OCI-LY7 (cell line): ENCODE measurements around the gene SPATS2L. TPM values are rescaled to one million over a fixed set of nuclear protein-coding genes. Genes with fewer than 3 reads are reported as not detected.

ENCODE experiments used
- BruUV-seq: library from RNA; stranded (reverse); fragments of 400-500 nt; replicated peaks from 2 replicates; lab custom pipeline; 2021; lab: Mats Ljungman, UMichigan
- CTCF ChIA-PET: fragments of 300-600 bp; sonication (Branson Sonifier 250); formaldehyde crosslinking; loops from one replicate; lab custom pipeline; 2022; ENCODE audit warnings: antibody characterized with exemption; ENCODE audit not compliant: unreplicated experiment; lab: Charles Lee
- POLR2A ChIA-PET: fragments of 300-600 bp; sonication (Branson Sonifier 250); formaldehyde crosslinking; loops from one replicate; lab custom pipeline; 2022; ENCODE audit warnings: antibody characterized with exemption; lab: Charles Lee
- DNase-seq: peaks from one replicate; pipeline ENCODE4 v3.0.0-alpha.2; 2015; ENCODE audit warnings: low spot score
- H2AFZ ChIP-seq: fragments of 200-600 bp; sonication (generic), shearing (Covaris generic); 2 replicates; pipeline ENCODE4 v1.6.1; 2014; ENCODE audit warnings: mild to moderate bottlenecking, antibody characterized with exemption, low read length, moderate library complexity
- H3K27ac ChIP-seq: fragments of 200-600 bp; sonication (generic); 2 replicates; pipeline ENCODE4 v1.5.1; 2014; ENCODE audit warnings: mixed run types, low read depth, mild to moderate bottlenecking, moderate library complexity, low read length, inconsistent platforms; ENCODE audit not compliant: poor library complexity, severe bottlenecking
- H3K36me3 ChIP-seq: fragments of 200-600 bp; sonication (generic); 2 replicates; pipeline ENCODE4 v1.6.1; 2014; ENCODE audit warnings: mild to moderate bottlenecking, antibody characterized with exemption, low read length, moderate library complexity, mixed read lengths; ENCODE audit not compliant: insufficient read depth
- H3K4me1 ChIP-seq: fragments of 200-600 bp; sonication (generic); 2 replicates; pipeline ENCODE4 v1.5.1; 2014; ENCODE audit warnings: mild to moderate bottlenecking, low read length; ENCODE audit not compliant: insufficient read depth, poor library complexity, severe bottlenecking
- H3K4me2 ChIP-seq: fragments of 200-600 bp; sonication (generic); 2 replicates; pipeline ENCODE4 v1.6.1; 2014; ENCODE audit warnings: mild to moderate bottlenecking, low read length
- H3K4me3 ChIP-seq: fragments of 200-600 bp; sonication (generic); 2 replicates; pipeline ENCODE4 v1.5.1; 2014; ENCODE audit warnings: mild to moderate bottlenecking, low read depth, low read length; ENCODE audit not compliant: poor library complexity, severe bottlenecking
- H3K79me2 ChIP-seq: fragments of 200-600 bp; sonication (generic); 2 replicates; pipeline ENCODE4 v1.6.1; 2016; ENCODE audit warnings: low read depth, mild to moderate bottlenecking, low read length, moderate library complexity, mixed read lengths; ENCODE audit not compliant: insufficient read depth
- H3K9me2 ChIP-seq: fragments of 200-600 bp; sonication (generic); 2 replicates; pipeline ENCODE4 v1.6.1; 2016; ENCODE audit warnings: mild to moderate bottlenecking, low read length, mixed read lengths; ENCODE audit not compliant: insufficient read depth
- H3K9me3 ChIP-seq: fragments of 200-600 bp; sonication (generic); 2 replicates; pipeline ENCODE4 v1.6.1; 2014; ENCODE audit warnings: mild to moderate bottlenecking, mixed run types, low read length, mixed read lengths
- H4K20me1 ChIP-seq: fragments of 200-600 bp; sonication (generic); 2 replicates; pipeline ENCODE4 v1.6.1; 2014; ENCODE audit warnings: mild to moderate bottlenecking, antibody characterized with exemption, low read length, moderate library complexity, mixed read lengths; ENCODE audit not compliant: insufficient read depth
- CTCF ChIP-seq: fragments of 200-600 bp; sonication (generic); conservative IDR thresholded peaks from 2 replicates; pipeline ENCODE4 v1.5.1; 2014; ENCODE audit warnings: mild to moderate bottlenecking, antibody characterized with exemption, low read length, moderate library complexity, mixed read lengths
- EZH2phosphoT487 ChIP-seq: fragments of 200-600 bp; sonication (generic); IDR thresholded peaks from 2 replicates; pipeline ENCODE4 v1.6.1; 2018; ENCODE audit warnings: low read depth, borderline replicate concordance, mild to moderate bottlenecking, mixed run types, antibody characterized with exemption, low read length, moderate library complexity, mixed read lengths
- intact Hi-C: fragments of 100-400 bp; cut with micrococcal nuclease; formaldehyde crosslinking; loops from one replicate; pipeline ENCODE4 v1.10.0; 2022; ENCODE audit not compliant: unreplicated experiment
- total RNA-seq, 2 experiments: library from RNA; depleted of rRNA in 1 of 2; stranded (reverse); fragments of >200 nt in 1 of 2; shearing (Covaris generic) in 1 of 2; gene quantifications; 2 replicates each; pipeline ENCODE4 v1.2.3, GENCODE V29; 2014 to 2022

Gene SPATS2L
- total RNA-seq, 2 experiments from 2014 or later, result 3.1 to 5.2 TPM

GRCh38 chr2:200494048-200494447, 187.6 kb downstream of the SPATS2L start:
- DNase-seq, result no peak
- H4K20me1 ChIP-seq, result no peaks in the 10 kb centered on the region
- no peaks in the 10 kb centered on the region for H3K79me2 ChIP-seq
- intact Hi-C loops, result no loop called here
- POLR2A ChIA-PET, result interaction anchor here (1.4 to 2.4 kb wide), 3 partner anchors 10 to 16 kb away, joined by 4 to 8 read pairs (median 5); partner anchors contain the start of gene KCTD18
- no TSS peak for BruUV-seq
- H3K4me2 ChIP-seq, result no peak overlapping the region
- H3K36me3 ChIP-seq, result peaks cover 60% of the 10 kb centered on the region
- no peak overlapping the region for H2AFZ ChIP-seq
- H3K4me1 ChIP-seq, result no peaks in the 10 kb centered on the region
- no peaks in the 10 kb centered on the region for H3K9me2 ChIP-seq
- no peaks in the 10 kb centered on the region for H3K9me3 ChIP-seq
- TF ChIP-seq CTCF (no peak), EZH2phosphoT487 (no peak)
- no peak overlapping the region for H3K4me3 ChIP-seq
- CTCF ChIA-PET, result interaction anchor here (1.4 to 1.5 kb wide), 2 partner anchors 10 to 15 kb away, joined by 4 to 6 read pairs; no protein-coding TSS in a partner anchor
- H3K27ac ChIP-seq, result no peak overlapping the region

GRCh38 chr2:200496696-200497095, 190.2 kb downstream of the SPATS2L start:
- no peaks in the 10 kb centered on the region for H4K20me1 ChIP-seq
- H3K36me3 ChIP-seq, result peaks cover 44% of the 10 kb centered on the region
- no peak overlapping the region for H3K27ac ChIP-seq
- no peak for TF ChIP-seq EZH2phosphoT487
- no peak for TF ChIP-seq CTCF
- ChIA-PET CTCF (no interaction called here), POLR2A (interaction anchor here (1.0 kb wide), 1 partner anchor 429 kb away, joined by 3 read pairs; no protein-coding TSS in a partner anchor)
- H2AFZ ChIP-seq, result no peak overlapping the region
- no peak overlapping the region for H3K4me2 ChIP-seq
- no TSS peak for BruUV-seq
- H3K9me3 ChIP-seq, result no peaks in the 10 kb centered on the region
- intact Hi-C loops, result no loop called here
- no peaks in the 10 kb centered on the region for H3K9me2 ChIP-seq
- no peaks in the 10 kb centered on the region for H3K79me2 ChIP-seq
- no peak for DNase-seq
- H3K4me1 ChIP-seq, result no peaks in the 10 kb centered on the region
- H3K4me3 ChIP-seq, result no peak overlapping the region

GRCh38 chr2:200498402-200499162, 192.1 kb downstream of the SPATS2L start:
- Histone ChIP-seq H3K4me1 (no peaks in the 10 kb centered on the region), H4K20me1 (no peaks in the 10 kb centered on the region), H3K4me3 (no peak overlapping the region), H3K4me2 (no peak overlapping the region), H2AFZ (no peak overlapping the region), H3K9me2 (no peaks in the 10 kb centered on the region), H3K36me3 (peaks cover 38% of the 10 kb centered on the region), H3K9me3 (no peaks in the 10 kb centered on the region), H3K27ac (no peak overlapping the region), H3K79me2 (no peaks in the 10 kb centered on the region)
- CTCF ChIA-PET, result no interaction called here
- TF ChIP-seq EZH2phosphoT487 (no peak), CTCF (no peak)
- no peak for DNase-seq
- intact Hi-C loops, result no loop called here
- POLR2A ChIA-PET, result interaction anchor here (1.1 to 1.8 kb wide), 3 partner anchors 9 to 197 kb away, joined by 3 to 7 read pairs (median 4); no protein-coding TSS in a partner anchor
- no TSS peak for BruUV-seq
